ENCODE measurements around the gene SLC25A45.
A peak's percentile ranks its signal among the peaks of the same experiment; 100 is the strongest.

SLC25A45 gene

DNA sequence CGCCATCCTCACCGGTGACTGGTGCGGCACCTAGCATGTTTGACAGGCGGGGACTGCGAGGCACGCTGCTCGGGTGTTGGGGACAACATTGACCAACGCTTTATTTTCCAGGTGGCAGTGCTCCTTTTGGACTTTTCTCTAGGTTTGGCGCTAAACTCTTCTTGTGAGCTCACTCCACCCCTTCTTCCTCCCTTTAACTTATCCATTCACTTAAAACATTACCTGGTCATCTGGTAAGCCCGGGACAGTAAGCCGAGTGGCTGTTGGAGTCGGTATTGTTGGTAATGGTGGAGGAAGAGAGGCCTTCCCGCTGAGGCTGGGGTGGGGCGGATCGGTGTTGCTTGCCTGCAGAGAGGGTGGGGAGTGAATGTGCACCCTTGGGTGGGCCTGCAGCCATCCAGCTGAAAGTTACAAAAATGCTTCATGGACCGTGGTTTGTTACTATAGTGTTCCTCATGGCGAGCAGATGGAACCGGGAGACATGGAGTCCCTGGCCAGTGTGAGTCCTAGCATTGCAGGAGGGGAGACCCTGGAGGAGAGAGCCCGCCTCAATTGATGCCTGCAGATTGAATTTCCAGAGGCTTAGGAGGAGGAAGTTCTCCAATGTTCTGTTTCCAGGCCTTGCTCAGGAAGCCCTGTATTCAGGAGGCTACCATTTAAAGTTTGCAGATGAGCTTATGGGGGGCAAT is 41.2 kb upstream of the SLC25A45 start:
- H3K4me1 Mint-ChIP-seq, result peaks cover 41% of the 10 kb centered on the region

GRCh38 chr11:65422633-65423515 is 40.4 kb upstream of the SLC25A45 start, which contains the start of gene NEAT1:
NEAT1 (plus strand) TSS chr11:65422798.
- H3K9me3 Mint-ChIP-seq, result no peaks in the 10 kb centered on the region
- peaks cover 40% of the 10 kb centered on the region for H3K4me1 Mint-ChIP-seq
- peak within 1 kb of the TSS; percentile 97 for H3K27ac Mint-ChIP-seq
- peak within 1 kb of the TSS; percentile 96 for H3K4me3 Mint-ChIP-seq
- peaks cover 31% of the 10 kb centered on the region for H3K36me3 Mint-ChIP-seq
- H3K27me3 Mint-ChIP-seq, result no peaks in the 10 kb centered on the region

More for the DNA sequence above, 41.2 kb upstream of the SLC25A45 start:
- no peaks in the 10 kb centered on the region for H3K9me3 Mint-ChIP-seq
- peak overlapping the region; percentile 97 for H3K27ac Mint-ChIP-seq
- peak overlapping the region; percentile 96 for H3K4me3 Mint-ChIP-seq
- peaks cover 31% of the 10 kb centered on the region for H3K36me3 Mint-ChIP-seq
- no peaks in the 10 kb centered on the region for H3K27me3 Mint-ChIP-seq

- Mint-ChIP-seq H3K36me3 (peaks cover 23% of the 10 kb centered on the region), H3K27ac (peak overlapping the region; percentile 97), H3K9me3 (no peaks in the 10 kb centered on the region), H3K27me3 (no peaks in the 10 kb centered on the region), H3K4me3 (peak overlapping the region; percentile 96), H3K4me1 (peaks cover 38% of the 10 kb centered on the region)
Observed at GRCh38 chr11:65421794-65422632, 39.6 kb upstream of the SLC25A45 start.

GRCh38 chr11:65420979-65421793 is 38.7 kb upstream of the SLC25A45 start:
- Mint-ChIP-seq H3K27me3 (no peaks in the 10 kb centered on the region), H3K4me1 (peaks cover 38% of the 10 kb centered on the region), H3K36me3 (peaks cover 19% of the 10 kb centered on the region), H3K27ac (peak overlapping the region; percentile 97), H3K4me3 (peak overlapping the region; percentile 96), H3K9me3 (no peaks in the 10 kb centered on the region)

- H3K4me1 Mint-ChIP-seq, result peaks cover 44% of the 10 kb centered on the region
- peaks cover 17% of the 10 kb centered on the region for H3K36me3 Mint-ChIP-seq
- H3K27ac Mint-ChIP-seq, result peak overlapping the region; percentile 97
- no peaks in the 10 kb centered on the region for H3K9me3 Mint-ChIP-seq
- H3K27me3 Mint-ChIP-seq, result no peaks in the 10 kb centered on the region
- peak overlapping the region; percentile 96 for H3K4me3 Mint-ChIP-seq
Observed at GRCh38 chr11:65420506-65420905, 38.1 kb upstream of the SLC25A45 start.

- H3K4me3 Mint-ChIP-seq, result peak overlapping the region; percentile 96
- H3K27ac Mint-ChIP-seq, result peak overlapping the region; percentile 97
- peaks cover 15% of the 10 kb centered on the region for H3K36me3 Mint-ChIP-seq
- peaks cover 44% of the 10 kb centered on the region for H3K4me1 Mint-ChIP-seq
- no peaks in the 10 kb centered on the region for H3K9me3 Mint-ChIP-seq
- H3K27me3 Mint-ChIP-seq, result no peaks in the 10 kb centered on the region
Observed at GRCh38 chr11:65419772-65420481, 37.5 kb upstream of the SLC25A45 start.

DNA sequence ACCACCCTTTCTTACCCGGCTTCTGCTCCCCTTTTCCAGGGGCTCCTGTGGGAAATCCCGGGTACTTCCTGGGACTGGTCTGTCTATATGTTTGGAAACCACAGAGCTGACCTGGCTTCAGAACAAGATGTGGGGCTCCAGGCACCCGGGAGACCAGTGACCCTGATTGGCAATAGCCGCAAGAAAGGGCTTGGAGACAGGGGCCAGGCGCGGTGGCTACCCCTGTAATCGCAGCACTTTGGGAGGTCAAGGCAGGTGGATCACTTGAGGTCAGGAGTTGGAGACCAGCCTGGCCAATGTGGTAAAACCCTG is 37.0 kb upstream of the SLC25A45 start:
- Mint-ChIP-seq H3K9me3 (no peaks in the 10 kb centered on the region), H3K4me1 (peaks cover 44% of the 10 kb centered on the region), H3K36me3 (peaks cover 10% of the 10 kb centered on the region), H3K4me3 (peak overlapping the region; percentile 96), H3K27me3 (no peaks in the 10 kb centered on the region), H3K27ac (peak overlapping the region; percentile 97)

GRCh38 chr11:65418681-65419459 is 36.4 kb upstream of the SLC25A45 start:
- peaks cover 44% of the 10 kb centered on the region for H3K4me1 Mint-ChIP-seq

GRCh38 chr11:65418431-65418680 is 35.9 kb upstream of the SLC25A45 start:
- no peaks in the 10 kb centered on the region for H3K27me3 Mint-ChIP-seq
- peak overlapping the region; percentile 96 for H3K4me3 Mint-ChIP-seq
- H3K27ac Mint-ChIP-seq, result peak overlapping the region; percentile 97
- no peaks in the 10 kb centered on the region for H3K9me3 Mint-ChIP-seq
- peaks cover 44% of the 10 kb centered on the region for H3K4me1 Mint-ChIP-seq
- H3K36me3 Mint-ChIP-seq, result peaks cover 3% of the 10 kb centered on the region

More at GRCh38 chr11:65418681-65419459, 36.4 kb upstream of the SLC25A45 start:
- Mint-ChIP-seq H3K4me3 (peak overlapping the region; percentile 96), H3K27ac (peak overlapping the region; percentile 97), H3K36me3 (peaks cover 5% of the 10 kb centered on the region), H3K9me3 (no peaks in the 10 kb centered on the region), H3K27me3 (no peaks in the 10 kb centered on the region)

- H3K4me1 Mint-ChIP-seq, result peaks cover 44% of the 10 kb centered on the region
- H3K9me3 Mint-ChIP-seq, result no peaks in the 10 kb centered on the region
- peak overlapping the region; percentile 97 for H3K27ac Mint-ChIP-seq
- peak overlapping the region; percentile 96 for H3K4me3 Mint-ChIP-seq
- peaks cover 1% of the 10 kb centered on the region for H3K36me3 Mint-ChIP-seq
- no peaks in the 10 kb centered on the region for H3K27me3 Mint-ChIP-seq
Observed at GRCh38 chr11:65417702-65418430, 35.4 kb upstream of the SLC25A45 start.

- Mint-ChIP-seq H3K36me3 (no peaks in the 10 kb centered on the region), H3K27me3 (no peaks in the 10 kb centered on the region), H3K4me3 (peak overlapping the region; percentile 96), H3K4me1 (peaks cover 44% of the 10 kb centered on the region), H3K27ac (peak overlapping the region; percentile 97), H3K9me3 (no peaks in the 10 kb centered on the region)
Observed at GRCh38 chr11:65416841-65417701, 34.6 kb upstream of the SLC25A45 start.

DNA sequence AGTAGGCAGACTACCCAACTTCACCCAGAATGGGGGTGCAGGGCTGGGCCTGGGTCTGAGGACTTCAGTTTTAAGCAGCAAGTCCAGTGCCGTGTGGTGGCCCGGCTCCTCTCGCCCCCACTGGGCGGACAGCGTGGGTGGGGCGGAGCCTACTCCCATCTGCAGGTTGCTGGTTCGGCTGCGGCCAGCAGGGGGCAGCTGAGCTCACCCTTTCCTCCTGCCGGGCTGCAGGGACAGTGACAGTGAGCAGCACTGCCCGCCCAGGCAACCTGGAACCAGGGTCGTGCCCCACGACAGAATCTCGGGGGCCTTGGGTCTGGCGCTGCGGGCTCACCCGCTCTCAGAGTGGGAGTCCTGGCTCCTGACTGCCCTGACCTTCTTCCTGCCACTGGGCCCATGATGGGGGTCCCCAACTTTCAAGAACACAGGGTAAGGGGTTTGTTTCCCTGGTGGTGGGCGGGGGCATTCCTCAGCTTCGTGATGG is 33.9 kb upstream of the SLC25A45 start:
- Mint-ChIP-seq H3K4me1 (peaks cover 44% of the 10 kb centered on the region), H3K9me3 (no peaks in the 10 kb centered on the region), H3K4me3 (peak overlapping the region; percentile 96), H3K36me3 (no peaks in the 10 kb centered on the region), H3K27me3 (no peaks in the 10 kb centered on the region), H3K27ac (peak overlapping the region; percentile 97)

Measured in activated naive CD4-positive, alpha-beta T cell treated with anti-CD3 and anti-CD28 coated beads, Interleukin-2, amount 50 U/mL, for 24 hours (primary cell).